ENCODE measurements around the gene GBF1.

Gene GBF1

DNA sequence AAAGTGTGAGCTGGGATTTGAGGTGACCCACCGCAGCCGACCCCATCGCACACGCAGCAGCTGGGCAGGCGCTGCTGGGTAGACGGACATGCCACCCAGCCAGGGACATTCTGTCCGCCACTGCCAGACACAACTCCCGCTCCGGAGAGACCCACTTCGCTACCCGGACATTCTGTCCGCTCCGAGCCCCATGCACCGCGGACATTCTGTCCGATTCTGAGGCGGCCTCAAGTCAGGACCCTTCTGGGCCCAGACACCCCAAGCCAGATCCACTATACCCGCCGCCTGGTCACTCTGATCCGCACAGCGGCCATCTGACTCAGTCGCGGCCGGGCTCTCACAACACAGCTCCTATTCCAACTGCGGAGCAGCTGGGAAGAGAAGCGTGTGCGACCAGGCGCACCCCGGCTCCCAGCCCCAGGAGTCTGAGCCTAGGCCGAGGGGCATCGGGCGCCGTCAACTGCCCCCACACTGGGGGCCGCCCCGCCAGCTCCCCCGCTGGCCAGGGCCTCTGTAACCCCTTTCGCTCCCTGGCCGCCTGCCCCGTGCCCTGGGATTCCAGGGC is 4.8 kb upstream of the GBF1 start:
- Histone ChIP-seq H2AK5ac (ENCODE audit: low read depth, low read length) (peak overlapping the region; percentile 31), H3K27me3 (ENCODE audit: control insufficient read depth in 3 of 3, insufficient read depth in 3 of 3, low read depth in 1 of 3, low read length in 3 of 3) (peaks cover 10 to 65% (median 52%) of the 10 kb centered on the region in 3 experiments), H3K36me3 (replicated peaks in 1 of 2; ENCODE audit: control insufficient read depth in 2 of 2, insufficient read depth in 2 of 2, low read length in 2 of 2) (no peaks in the 10 kb centered on the region), H4K8ac (ENCODE audit: low read depth, low read length) (no peak overlapping the region), H3K4me1 (ENCODE audit: control insufficient read depth in 2 of 2, insufficient read depth in 1 of 2, low read depth in 1 of 2, low read length in 2 of 2) (peaks cover 12 to 21% of the 10 kb centered on the region in 2 donors), H3K4me2 (ENCODE audit: insufficient read depth, low read length, poor library complexity, severe bottlenecking) (peak overlapping the region; percentile 90), H2BK5ac (ENCODE audit: low read length) (no peak overlapping the region), H3K4ac (ENCODE audit: low read length) (no peak overlapping the region), H2BK15ac (ENCODE audit: low read length) (no peak overlapping the region), H3K23ac (ENCODE audit: low read depth, low read length, poor library complexity) (peak overlapping the region; percentile 76), H2BK12ac (ENCODE audit: low read length) (no peak overlapping the region), H3K79me1 (ENCODE audit: low read depth, low read length) (no peaks in the 10 kb centered on the region), H3K14ac (ENCODE audit: low read length) (peak overlapping the region; percentile 4), H3K9me3 (replicated peaks in 1 of 2; ENCODE audit: control insufficient read depth in 2 of 2, insufficient read depth in 1 of 2, low read depth in 1 of 2, low read length in 2 of 2) (peaks cover 0 to 2% of the 10 kb centered on the region in 2 donors), H2AFZ (ENCODE audit: low read length) (peak overlapping the region; percentile 88), H3K9ac (ENCODE audit: low read depth, low read length, poor library complexity) (no peak overlapping the region), H3K27ac (replicated peaks; ENCODE audit: low read length) (no peak overlapping the region), H3K4me3 (ENCODE audit: low read length in 2 of 2) (peak overlapping the region in 1 of 2 donors; percentile 54), H4K91ac (ENCODE audit: low read depth, low read length, poor library complexity) (no peak overlapping the region), H2BK120ac (ENCODE audit: low read depth, low read length) (no peak overlapping the region), H3K18ac (ENCODE audit: low read length) (peak overlapping the region; percentile 61)
- no peak for DNase-seq (ENCODE audit: low spot score)
- no CpG with 5 or more reads among the region's 39 CpGs for WGBS, 2 donors (ENCODE audit: extremely low coverage in 2 of 2, insufficient read length in 2 of 2, insufficient replicate concordance in 1 of 2)

DNA sequence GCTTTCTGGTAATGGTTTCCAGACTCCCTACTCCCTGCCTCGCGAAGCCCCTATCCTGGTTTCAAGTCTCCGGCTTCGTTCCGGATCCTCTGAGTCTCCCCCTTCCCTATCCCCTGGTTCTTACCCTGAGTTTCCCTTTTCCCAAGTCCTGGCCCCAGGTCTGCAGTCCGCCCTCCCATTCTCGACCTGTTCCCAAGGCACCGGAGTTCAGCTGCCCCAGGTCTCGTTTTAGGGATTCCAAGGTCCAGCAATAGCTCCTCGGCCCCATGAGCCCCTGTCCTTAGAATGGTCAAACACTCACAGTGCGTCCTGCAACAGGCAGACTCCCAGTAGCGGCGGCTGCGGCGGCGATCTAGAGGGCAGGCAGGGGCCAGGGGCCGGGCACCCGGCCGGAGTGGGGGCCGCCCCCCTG is 4.3 kb upstream of the GBF1 start:
- Histone ChIP-seq H3K4me1 (ENCODE audit: control insufficient read depth in 2 of 2, insufficient read depth in 1 of 2, low read depth in 1 of 2, low read length in 2 of 2) (peaks cover 13 to 21% of the 10 kb centered on the region in 2 donors), H3K27ac (replicated peaks; ENCODE audit: low read length) (no peak overlapping the region), H4K8ac (ENCODE audit: low read depth, low read length) (no peak overlapping the region), H2AK5ac (ENCODE audit: low read depth, low read length) (no peak overlapping the region), H3K4me2 (ENCODE audit: insufficient read depth, low read length, poor library complexity, severe bottlenecking) (peak overlapping the region; percentile 90), H2AFZ (ENCODE audit: low read length) (peak overlapping the region; percentile 88), H2BK15ac (ENCODE audit: low read length) (no peak overlapping the region), H3K9me3 (replicated peaks in 1 of 2; ENCODE audit: control insufficient read depth in 2 of 2, insufficient read depth in 1 of 2, low read depth in 1 of 2, low read length in 2 of 2) (peaks cover 0 to 2% of the 10 kb centered on the region in 2 donors), H2BK12ac (ENCODE audit: low read length) (no peak overlapping the region), H3K36me3 (replicated peaks in 1 of 2; ENCODE audit: control insufficient read depth in 2 of 2, insufficient read depth in 2 of 2, low read length in 2 of 2) (no peaks in the 10 kb centered on the region), H3K9ac (ENCODE audit: low read depth, low read length, poor library complexity) (no peak overlapping the region), H3K79me1 (ENCODE audit: low read depth, low read length) (no peaks in the 10 kb centered on the region), H3K18ac (ENCODE audit: low read length) (peak overlapping the region; percentile 61), H3K4ac (ENCODE audit: low read length) (no peak overlapping the region), H4K91ac (ENCODE audit: low read depth, low read length, poor library complexity) (no peak overlapping the region), H3K14ac (ENCODE audit: low read length) (no peak overlapping the region), H3K23ac (ENCODE audit: low read depth, low read length, poor library complexity) (no peak overlapping the region), H3K4me3 (ENCODE audit: low read length in 2 of 2) (peak overlapping the region; percentile 54 to 72), H2BK120ac (ENCODE audit: low read depth, low read length) (no peak overlapping the region), H3K27me3 (ENCODE audit: control insufficient read depth in 3 of 3, insufficient read depth in 3 of 3, low read depth in 1 of 3, low read length in 3 of 3) (peaks cover 10 to 60% (median 52%) of the 10 kb centered on the region in 3 experiments), H2BK5ac (ENCODE audit: low read length) (no peak overlapping the region)
- DNase-seq (ENCODE audit: low spot score), result no peak
- no CpG with 5 or more reads among the region's 20 CpGs for WGBS, 2 donors (ENCODE audit: extremely low coverage in 2 of 2, insufficient read length in 2 of 2, insufficient replicate concordance in 1 of 2)

DNA sequence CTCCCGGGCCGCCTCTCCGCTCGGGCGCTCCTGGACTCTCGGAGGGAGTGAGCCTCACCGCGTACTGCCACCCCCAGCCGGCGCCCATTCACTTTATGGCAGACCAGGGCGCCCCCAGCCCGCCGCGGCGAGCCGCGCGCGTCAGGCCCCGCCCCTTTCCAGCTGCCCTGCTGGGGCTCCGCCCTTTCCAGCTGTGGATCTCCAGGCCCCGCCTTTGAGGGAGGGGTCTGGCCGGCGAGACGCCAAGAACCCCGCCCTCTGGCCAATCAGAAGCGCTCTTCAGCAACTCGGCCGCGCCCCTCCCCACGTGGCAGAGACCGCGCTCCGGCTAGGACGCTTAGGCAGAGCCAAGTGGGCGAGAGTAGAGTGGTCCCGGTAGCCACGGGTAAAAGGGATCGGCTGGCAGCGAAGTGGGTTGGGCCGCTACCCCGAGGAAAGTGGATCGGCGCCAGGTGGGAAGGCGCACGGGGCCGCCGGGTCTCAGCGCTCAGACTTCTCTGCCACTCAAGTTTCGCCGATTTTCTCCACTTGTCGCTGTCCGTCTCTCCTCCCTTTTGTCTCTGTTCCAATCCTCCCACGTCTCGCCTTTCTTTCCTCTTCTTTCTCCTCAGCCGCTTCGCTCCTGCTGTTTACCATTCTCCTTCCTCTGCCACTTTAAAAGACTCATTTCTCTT is 3.8 kb upstream of the GBF1 start, which contains the start of gene PITX3:
Gene PITX3, minus strand, starts transcription at position 69 of the 674 bp plus-strand sequence. CDS start 9,432 bp downstream, outside the sequence.
- DNase-seq (ENCODE audit: low spot score), result peak; percentile 91
- no CpG with 5 or more reads among the region's 57 CpGs for WGBS, 2 donors (ENCODE audit: extremely low coverage in 2 of 2, insufficient read length in 2 of 2, insufficient replicate concordance in 1 of 2)
- H3K79me1 ChIP-seq (ENCODE audit: low read depth, low read length), result peaks cover 2% of the 10 kb centered on the region
- H3K4me1 ChIP-seq (ENCODE audit: control insufficient read depth in 2 of 2, insufficient read depth in 1 of 2, low read depth in 1 of 2, low read length in 2 of 2), result peaks cover 17 to 26% of the 10 kb centered on the region in 2 donors
- peak within 1 kb of the TSS; percentile 88 for H2AFZ ChIP-seq (ENCODE audit: low read length)
- no peak within 1 kb of the TSS for H2BK120ac ChIP-seq (ENCODE audit: low read depth, low read length)
- peaks cover 10 to 55% (median 49%) of the 10 kb centered on the region in 3 experiments for H3K27me3 ChIP-seq (ENCODE audit: control insufficient read depth in 3 of 3, insufficient read depth in 3 of 3, low read depth in 1 of 3, low read length in 3 of 3)
- peak within 1 kb of the TSS; percentile 90 for H3K4me2 ChIP-seq (ENCODE audit: insufficient read depth, low read length, poor library complexity, severe bottlenecking)
- peaks cover 0 to 2% of the 10 kb centered on the region in 2 donors for H3K9me3 ChIP-seq (replicated peaks in 1 of 2; ENCODE audit: control insufficient read depth in 2 of 2, insufficient read depth in 1 of 2, low read depth in 1 of 2, low read length in 2 of 2)
- H2BK15ac ChIP-seq (ENCODE audit: low read length), result no peak within 1 kb of the TSS
- peak within 1 kb of the TSS; percentile 4 for H3K14ac ChIP-seq (ENCODE audit: low read length)
- no peak within 1 kb of the TSS for H2BK12ac ChIP-seq (ENCODE audit: low read length)
- H3K18ac ChIP-seq (ENCODE audit: low read length), result peak within 1 kb of the TSS; percentile 61
- peak within 1 kb of the TSS; percentile 31 for H2AK5ac ChIP-seq (ENCODE audit: low read depth, low read length)
- no peak within 1 kb of the TSS for H3K27ac ChIP-seq (replicated peaks; ENCODE audit: low read length)
- peak within 1 kb of the TSS; percentile 76 for H3K23ac ChIP-seq (ENCODE audit: low read depth, low read length, poor library complexity)
- H3K4ac ChIP-seq (ENCODE audit: low read length), result no peak within 1 kb of the TSS
- no peak within 1 kb of the TSS for H3K9ac ChIP-seq (ENCODE audit: low read depth, low read length, poor library complexity)
- no peaks in the 10 kb centered on the region for H3K36me3 ChIP-seq (replicated peaks in 1 of 2; ENCODE audit: control insufficient read depth in 2 of 2, insufficient read depth in 2 of 2, low read length in 2 of 2)
- no peak within 1 kb of the TSS for H4K8ac ChIP-seq (ENCODE audit: low read depth, low read length)
- H2BK5ac ChIP-seq (ENCODE audit: low read length), result no peak within 1 kb of the TSS
- no peak within 1 kb of the TSS for H4K91ac ChIP-seq (ENCODE audit: low read depth, low read length, poor library complexity)
- peak within 1 kb of the TSS; percentile 54 to 72 for H3K4me3 ChIP-seq (ENCODE audit: low read length in 2 of 2)

DNA sequence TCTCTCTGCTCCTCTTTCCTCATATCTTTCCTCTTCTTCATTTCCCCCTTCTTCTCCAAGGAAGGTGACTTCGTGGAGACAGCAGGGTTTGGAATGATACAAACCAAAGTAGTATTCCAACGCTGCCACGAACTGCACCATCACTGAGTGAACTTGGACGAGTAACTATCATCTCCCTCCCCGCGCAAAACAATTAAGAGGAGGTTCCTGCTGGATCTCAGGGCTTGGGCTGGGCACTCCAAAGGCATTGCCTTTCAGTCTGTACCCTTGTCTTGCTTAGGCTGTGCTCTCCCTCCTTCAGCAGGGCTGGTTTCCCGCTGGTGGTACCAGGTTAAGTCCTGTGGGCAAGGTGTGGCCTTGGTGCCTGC is 3.2 kb upstream of the GBF1 start:
- Histone ChIP-seq H3K27me3 (ENCODE audit: control insufficient read depth in 3 of 3, insufficient read depth in 3 of 3, low read depth in 1 of 3, low read length in 3 of 3) (peaks cover 10 to 50% (median 48%) of the 10 kb centered on the region in 3 experiments), H3K18ac (ENCODE audit: low read length) (no peak overlapping the region), H2BK15ac (ENCODE audit: low read length) (no peak overlapping the region), H3K4me1 (ENCODE audit: control insufficient read depth in 2 of 2, insufficient read depth in 1 of 2, low read depth in 1 of 2, low read length in 2 of 2) (peaks cover 19 to 31% of the 10 kb centered on the region in 2 donors), H3K36me3 (replicated peaks in 1 of 2; ENCODE audit: control insufficient read depth in 2 of 2, insufficient read depth in 2 of 2, low read length in 2 of 2) (no peaks in the 10 kb centered on the region), H2BK12ac (ENCODE audit: low read length) (no peak overlapping the region), H3K9me3 (replicated peaks in 1 of 2; ENCODE audit: control insufficient read depth in 2 of 2, insufficient read depth in 1 of 2, low read depth in 1 of 2, low read length in 2 of 2) (peaks cover 0 to 2% of the 10 kb centered on the region in 2 donors), H3K4me2 (ENCODE audit: insufficient read depth, low read length, poor library complexity, severe bottlenecking) (peak overlapping the region; percentile 90), H2AK5ac (ENCODE audit: low read depth, low read length) (no peak overlapping the region), H3K9ac (ENCODE audit: low read depth, low read length, poor library complexity) (no peak overlapping the region), H3K4ac (ENCODE audit: low read length) (no peak overlapping the region), H3K23ac (ENCODE audit: low read depth, low read length, poor library complexity) (no peak overlapping the region), H4K8ac (ENCODE audit: low read depth, low read length) (no peak overlapping the region), H3K4me3 (ENCODE audit: low read length in 2 of 2) (peak overlapping the region in 1 of 2 donors; percentile 54), H4K91ac (ENCODE audit: low read depth, low read length, poor library complexity) (no peak overlapping the region), H3K79me1 (ENCODE audit: low read depth, low read length) (peaks cover 2% of the 10 kb centered on the region), H3K14ac (ENCODE audit: low read length) (no peak overlapping the region), H2BK120ac (ENCODE audit: low read depth, low read length) (no peak overlapping the region), H3K27ac (replicated peaks; ENCODE audit: low read length) (no peak overlapping the region), H2BK5ac (ENCODE audit: low read length) (no peak overlapping the region), H2AFZ (ENCODE audit: low read length) (peak overlapping the region; percentile 88)
- DNase-seq (ENCODE audit: low spot score), result no peak
- WGBS, 2 donors (ENCODE audit: extremely low coverage in 2 of 2, insufficient read length in 2 of 2, insufficient replicate concordance in 1 of 2), result no CpG with 5 or more reads among the region's 7 CpGs
